ENCODE results near the gene CADM1. TPM values are rescaled to one million over a fixed set of nuclear protein-coding genes. Genes with fewer than 3 reads are reported as not detected.

Gene CADM1
- total and polyA plus RNA-seq, 11 donors = 11.4 to 80.2 (median 40.6) TPM

DNA sequence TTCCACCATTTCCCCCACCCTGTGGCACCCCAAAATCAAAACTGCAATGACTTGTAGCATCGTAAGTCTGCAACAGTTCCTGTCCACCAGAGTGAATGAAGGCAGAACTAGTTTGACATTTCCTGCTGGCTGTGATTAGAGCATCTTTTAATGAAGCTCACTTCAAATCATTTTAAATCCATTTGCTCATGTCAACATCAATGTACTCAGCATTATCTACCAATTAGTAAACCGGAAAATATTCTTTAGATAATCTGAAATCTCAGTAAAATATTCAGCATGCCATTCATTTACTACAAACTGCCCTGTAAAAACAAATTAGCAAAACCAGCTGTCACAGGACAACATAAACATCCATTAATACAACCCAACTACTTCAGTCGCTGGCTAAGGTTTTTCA is 38.1 kb downstream of the CADM1 start:
- H3K36me3 ChIP-seq = no peaks in the 10 kb centered on the region
- H3K4me3 ChIP-seq = no peak overlapping the region
- ATAC-seq (no peak), DNase-seq (no peak)
- peaks cover 0 to 9% (median 0%) of the 10 kb centered on the region in 12 donors for H3K4me1 ChIP-seq
- 74 to 81% (median 77%) methylated on average over 3 of the region's 3 CpGs for WGBS, 4 donors
- H3K9me3 ChIP-seq = no peaks in the 10 kb centered on the region
- no peak overlapping the region for H3K27ac ChIP-seq
- no peak for TF ChIP-seq POLR2A (IDR thresholded peaks at IDR 0.05)
- TF ChIP-seq, protein P1, sequence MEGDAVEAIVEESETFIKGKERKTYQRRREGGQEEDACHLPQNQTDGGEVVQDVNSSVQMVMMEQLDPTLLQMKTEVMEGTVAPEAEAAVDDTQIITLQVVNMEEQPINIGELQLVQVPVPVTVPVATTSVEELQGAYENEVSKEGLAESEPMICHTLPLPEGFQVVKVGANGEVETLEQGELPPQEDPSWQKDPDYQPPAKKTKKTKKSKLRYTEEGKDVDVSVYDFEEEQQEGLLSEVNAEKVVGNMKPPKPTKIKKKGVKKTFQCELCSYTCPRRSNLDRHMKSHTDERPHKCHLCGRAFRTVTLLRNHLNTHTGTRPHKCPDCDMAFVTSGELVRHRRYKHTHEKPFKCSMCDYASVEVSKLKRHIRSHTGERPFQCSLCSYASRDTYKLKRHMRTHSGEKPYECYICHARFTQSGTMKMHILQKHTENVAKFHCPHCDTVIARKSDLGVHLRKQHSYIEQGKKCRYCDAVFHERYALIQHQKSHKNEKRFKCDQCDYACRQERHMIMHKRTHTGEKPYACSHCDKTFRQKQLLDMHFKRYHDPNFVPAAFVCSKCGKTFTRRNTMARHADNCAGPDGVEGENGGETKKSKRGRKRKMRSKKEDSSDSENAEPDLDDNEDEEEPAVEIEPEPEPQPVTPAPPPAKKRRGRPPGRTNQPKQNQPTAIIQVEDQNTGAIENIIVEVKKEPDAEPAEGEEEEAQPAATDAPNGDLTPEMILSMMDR (IDR thresholded peaks at IDR 0.05) = no peak
- H3K27me3 ChIP-seq = no peaks in the 10 kb centered on the region
- intact Hi-C loops (cut with DNase I) = no loop called here

DNA sequence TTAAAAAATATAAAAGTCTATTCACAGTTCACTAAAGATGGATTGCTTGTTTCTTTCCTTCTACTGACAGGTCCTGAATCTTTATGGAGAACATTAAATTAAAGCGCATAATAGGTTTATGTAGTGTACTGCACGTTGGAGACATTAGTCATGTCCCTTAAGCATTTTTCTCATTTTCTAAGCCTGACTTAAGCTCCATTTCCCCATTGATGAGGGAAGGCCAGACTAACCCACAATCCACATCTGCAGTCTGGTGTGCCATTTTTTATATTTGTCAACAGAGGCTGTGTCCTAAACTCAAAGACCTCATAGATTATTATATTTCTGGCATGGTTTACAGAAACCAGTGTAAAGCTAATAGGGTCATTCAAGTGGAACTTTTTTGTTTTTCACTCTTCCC is 39.9 kb downstream of the CADM1 start:
- Histone ChIP-seq H3K4me1 (peaks cover 0 to 5% (median 0%) of the 10 kb centered on the region in 12 donors), H3K27ac (no peak overlapping the region), H3K27me3 (no peaks in the 10 kb centered on the region), H3K36me3 (no peaks in the 10 kb centered on the region), H3K9me3 (no peaks in the 10 kb centered on the region), H3K4me3 (no peak overlapping the region)
- DNase-seq = no peak
- intact Hi-C loops (cut with DNase I) = no loop called here
- ATAC-seq = no peak
- TF ChIP-seq, protein P1 (IDR thresholded peaks at IDR 0.05) = no peak
- TF ChIP-seq POLR2A (IDR thresholded peaks at IDR 0.05) = no peak
- WGBS, 4 donors = 76 to 87% (median 81%) methylated on average over 2 of the region's 2 CpGs

DNA sequence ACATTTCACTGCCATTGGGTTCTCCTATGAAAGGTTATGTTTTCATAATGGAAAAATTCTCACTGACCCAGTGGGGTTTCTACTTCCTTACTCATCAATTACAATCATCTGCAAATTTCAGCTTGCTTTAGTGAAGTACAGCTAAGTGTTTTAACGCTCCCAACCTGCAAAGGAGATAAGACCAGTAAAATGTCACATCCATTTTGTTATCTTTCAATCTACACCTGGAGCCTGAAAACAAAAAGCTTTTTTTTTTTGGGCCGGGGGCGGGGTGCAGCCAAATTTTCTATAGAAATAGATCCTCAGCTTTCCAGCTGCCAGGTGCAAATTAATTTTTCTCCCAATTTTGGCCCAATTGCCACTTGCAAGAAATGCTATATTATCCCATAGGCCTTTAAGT is 40.6 kb downstream of the CADM1 start:
- WGBS, 4 donors = 64 to 79% (median 72%) methylated on average over 3 of the region's 3 CpGs
- H3K27me3 ChIP-seq = no peaks in the 10 kb centered on the region
- no peaks in the 10 kb centered on the region for H3K36me3 ChIP-seq
- H3K27ac ChIP-seq = no peak overlapping the region
- no peak overlapping the region for H3K4me3 ChIP-seq
- ATAC-seq (no peak), DNase-seq (no peak)
- TF ChIP-seq POLR2A (IDR thresholded peaks at IDR 0.05) = no peak
- TF ChIP-seq, protein P1 (IDR thresholded peaks at IDR 0.05) = no peak
- H3K4me1 ChIP-seq = peaks cover 0 to 5% (median 0%) of the 10 kb centered on the region in 12 donors
- H3K9me3 ChIP-seq = no peaks in the 10 kb centered on the region
- intact Hi-C loops (cut with DNase I) = no loop called here

DNA sequence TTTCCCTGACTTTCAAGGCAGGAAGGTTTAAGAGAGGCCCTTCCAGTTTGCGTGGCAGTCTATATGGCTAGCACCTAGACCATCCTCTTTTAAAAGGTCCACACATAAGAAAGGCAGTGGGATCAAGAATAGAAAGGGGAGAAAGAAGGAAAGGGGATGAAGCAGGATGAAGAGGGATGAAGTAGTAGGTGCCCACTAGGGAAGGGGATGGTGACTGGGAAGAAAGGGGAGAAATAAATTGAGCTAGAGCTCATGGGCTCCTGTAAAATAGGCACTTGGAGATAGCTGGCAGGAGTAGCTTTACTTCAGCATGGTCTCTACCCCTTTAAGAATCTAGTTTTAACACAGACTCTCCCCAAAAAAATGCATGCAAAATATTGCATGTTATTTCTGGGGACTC is 41.5 kb downstream of the CADM1 start:
- ATAC-seq (no peak), DNase-seq (no peak)
- Histone ChIP-seq H3K27me3 (no peaks in the 10 kb centered on the region), H3K4me1 (peaks cover 0 to 5% (median 0%) of the 10 kb centered on the region in 12 donors), H3K4me3 (peak overlapping the region in 2 of 12 donors; percentile 32 to 44), H3K36me3 (no peaks in the 10 kb centered on the region), H3K9me3 (no peaks in the 10 kb centered on the region), H3K27ac (peak overlapping the region in 4 of 12 donors; percentile 33 to 57 (median 54))
- TF ChIP-seq, protein P1 (IDR thresholded peaks at IDR 0.05) = no peak
- TF ChIP-seq POLR2A (IDR thresholded peaks at IDR 0.05) = no peak
- intact Hi-C loops (cut with DNase I) = no loop called here
- WGBS, 4 donors = 67 to 76% (median 71%) methylated on average over 1 of the region's 1 CpG

Data from heart left ventricle (tissue), 16 donors.